ENCODE data around the gene PDE8A.

DNA sequence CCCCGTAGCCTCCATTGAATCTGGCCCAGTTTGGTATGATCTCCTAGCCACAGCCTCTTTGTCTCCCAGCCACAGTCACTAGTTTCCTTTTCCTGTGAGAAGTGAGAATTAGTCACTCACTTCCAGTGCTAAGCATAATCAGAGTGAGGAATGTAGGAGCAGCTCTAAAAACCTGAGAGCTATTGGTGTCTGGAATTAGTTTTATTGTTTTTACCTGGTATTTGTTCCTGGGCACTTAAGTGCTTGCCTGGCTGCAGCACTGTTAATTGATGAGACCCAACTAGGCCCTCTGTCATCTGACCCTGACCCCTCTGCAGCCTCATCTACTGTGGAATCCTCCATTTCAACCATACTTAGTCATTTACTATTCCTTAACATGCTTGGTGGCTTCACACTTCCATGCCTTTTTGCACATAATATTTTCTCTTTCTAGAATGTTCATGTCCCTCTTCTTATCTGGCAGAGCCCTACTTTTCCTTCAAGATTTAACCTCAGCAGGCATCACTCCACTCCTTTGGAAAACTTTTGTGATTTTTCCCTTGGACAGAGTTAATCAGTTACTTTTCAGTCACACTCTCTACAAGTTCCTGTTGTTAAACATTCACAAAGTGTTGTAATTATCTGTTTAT is 48.8 kb downstream of the PDE8A start:
- TF ChIP-seq CTCF (conservative IDR thresholded peaks at IDR 0.05; ENCODE audit: low read depth in 2 of 2) (no peak), EZH2 (IDR thresholded peaks at IDR 0.05; ENCODE audit: low read depth, unreplicated experiment) (no peak), POLR2AphosphoS5 (IDR thresholded peaks at IDR 0.05; ENCODE audit: low read depth) (no peak), ETS1 (IDR thresholded peaks at IDR 0.05) (no peak), CREB1 (CRISPR knock-in tag; IDR thresholded peaks at IDR 0.05; ENCODE audit: low read depth) (no peak)
